Mesendoderm (in vitro differentiated cells): Measurements from ENCODE around the gene PPP1R1C.

Source experiments
- DNase-seq: peaks from one replicate; pipeline ENCODE4 v3.0.0; 2013
- H2AK5ac ChIP-seq: 2 replicates; pipeline ENCODE4 v1.6.1; 2013; ENCODE audit warnings: low read length, inconsistent platforms
- H2BK120ac ChIP-seq: 2 replicates; pipeline ENCODE4 v1.6.1; 2013; ENCODE audit warnings: low read depth, mild to moderate bottlenecking, low read length, moderate library complexity, mixed read lengths
- H2BK15ac ChIP-seq: replicated peaks from 2 replicates; pipeline ENCODE4 v1.6.1; 2013; ENCODE audit warnings: low read depth, mild to moderate bottlenecking, moderate library complexity
- H2BK5ac ChIP-seq: 2 replicates; pipeline ENCODE4 v1.6.1; 2013; ENCODE audit warnings: low read length, inconsistent platforms
- H3K18ac ChIP-seq: 2 replicates; pipeline ENCODE4 v1.6.1; 2013; ENCODE audit warnings: mild to moderate bottlenecking, low read length, mixed read lengths
- H3K23ac ChIP-seq: one replicate; pipeline ENCODE4 v1.6.1; 2013; ENCODE audit warnings: low read length
- H3K27ac ChIP-seq: 2 replicates; pipeline ENCODE4 v1.5.1; 2013; ENCODE audit warnings: low read depth, mild to moderate bottlenecking, inconsistent platforms, low read length, moderate library complexity
- H3K27me3 ChIP-seq: 2 replicates; pipeline ENCODE4 v1.6.1; 2013; ENCODE audit warnings: low read length, control low read depth, mild to moderate bottlenecking, inconsistent platforms; ENCODE audit not compliant: insufficient read depth, poor library complexity
- H3K36me3 ChIP-seq: 2 replicates; pipeline ENCODE4 v1.6.1; 2013; ENCODE audit warnings: low read length, inconsistent platforms; ENCODE audit not compliant: control insufficient read depth, insufficient read depth
- H3K4ac ChIP-seq: one replicate; pipeline ENCODE4 v1.6.1; 2013; ENCODE audit warnings: low read depth, mild to moderate bottlenecking, low read length, moderate library complexity
- H3K4me1 ChIP-seq: 2 replicates; pipeline ENCODE4 v1.6.1; 2013; ENCODE audit warnings: low read depth, low read length, inconsistent platforms; ENCODE audit not compliant: control insufficient read depth
- H3K4me2 ChIP-seq: 2 replicates; pipeline ENCODE4 v1.6.1; 2013; ENCODE audit warnings: low read length
- H3K4me3 ChIP-seq: 2 replicates; pipeline ENCODE4 v1.5.1; 2013; ENCODE audit warnings: mild to moderate bottlenecking, low read length
- H3K56ac ChIP-seq: one replicate; pipeline ENCODE4 v1.6.1; 2013; ENCODE audit warnings: low read length
- H3K79me1 ChIP-seq: 2 replicates; pipeline ENCODE4 v1.6.1; 2013; ENCODE audit warnings: low read length, inconsistent platforms
- H3K79me2 ChIP-seq: 2 replicates; pipeline ENCODE4 v1.6.1; 2013; ENCODE audit warnings: mild to moderate bottlenecking, low read length; ENCODE audit not compliant: control insufficient read depth, insufficient read depth
- H3K9ac ChIP-seq: 2 replicates; pipeline ENCODE4 v1.6.1; 2013; ENCODE audit warnings: low read length, inconsistent platforms
- H4K5ac ChIP-seq: one replicate; pipeline ENCODE4 v1.6.1; 2013; ENCODE audit warnings: low read length
- H4K8ac ChIP-seq: one replicate; pipeline ENCODE4 v1.6.1; 2013; ENCODE audit warnings: low read depth, mild to moderate bottlenecking, control low read depth, low read length, moderate library complexity
- WGBS: extraction: QIAGEN DNeasy Blood & Tissue Kit; methylation state at CpG from one replicate; pipeline ENCODE4 v1.1.7; 2013; ENCODE audit warnings: low lambda C conversion rate, missing lambda C conversion rate; ENCODE audit not compliant: insufficient coverage; ENCODE audit errors: extremely low coverage; 5-methylcytosine and 5-hydroxymethylcytosine counted together

The PPP1R1C gene

GRCh38 chr2:182069416-182069815 is 83.8 kb downstream of the PPP1R1C start:
- no peak overlapping the region for H2AK5ac ChIP-seq
- H3K23ac ChIP-seq, result no peak overlapping the region
- no peak for DNase-seq
- H3K27ac ChIP-seq, result no peak overlapping the region
- H3K36me3 ChIP-seq, result no peaks in the 10 kb centered on the region
- H4K8ac ChIP-seq, result no peak overlapping the region
- H2BK5ac ChIP-seq, result no peak overlapping the region
- H3K56ac ChIP-seq, result no peak overlapping the region
- H3K4me2 ChIP-seq, result no peak overlapping the region
- no peaks in the 10 kb centered on the region for H3K79me1 ChIP-seq
- no peaks in the 10 kb centered on the region for H3K4me1 ChIP-seq
- no peak overlapping the region for H4K5ac ChIP-seq
- no peak overlapping the region for H3K4me3 ChIP-seq
- H3K79me2 ChIP-seq, result no peaks in the 10 kb centered on the region
- no peak overlapping the region for H3K4ac ChIP-seq
- no peak overlapping the region for H2BK120ac ChIP-seq
- H2BK15ac ChIP-seq, result no peak overlapping the region
- no peak overlapping the region for H3K18ac ChIP-seq
- no peak overlapping the region for H3K9ac ChIP-seq
- H3K27me3 ChIP-seq, result no peaks in the 10 kb centered on the region

- Histone ChIP-seq H3K79me1 (no peaks in the 10 kb centered on the region), H3K36me3 (no peaks in the 10 kb centered on the region), H3K4me1 (no peaks in the 10 kb centered on the region), H2BK5ac (no peak overlapping the region), H3K56ac (no peak overlapping the region), H3K9ac (no peak overlapping the region), H3K4me2 (no peak overlapping the region), H2AK5ac (no peak overlapping the region), H2BK15ac (no peak overlapping the region), H4K5ac (no peak overlapping the region), H3K27ac (no peak overlapping the region), H2BK120ac (no peak overlapping the region), H3K27me3 (no peaks in the 10 kb centered on the region), H3K4ac (no peak overlapping the region), H3K23ac (no peak overlapping the region), H3K18ac (no peak overlapping the region), H3K4me3 (no peak overlapping the region), H4K8ac (no peak overlapping the region), H3K79me2 (no peaks in the 10 kb centered on the region)
- no peak for DNase-seq
- no CpG with 5 or more reads among the region's 2 CpGs for WGBS
Measured at GRCh38 chr2:182069908-182070307, 84.3 kb downstream of the PPP1R1C start.

GRCh38 chr2:182070736-182071135 is 85.1 kb downstream of the PPP1R1C start:
- H3K79me1 ChIP-seq, result no peaks in the 10 kb centered on the region
- no peaks in the 10 kb centered on the region for H3K4me1 ChIP-seq
- H3K4me2 ChIP-seq, result no peak overlapping the region
- H3K79me2 ChIP-seq, result no peaks in the 10 kb centered on the region
- DNase-seq, result no peak
- H3K4ac ChIP-seq, result no peak overlapping the region
- H2BK15ac ChIP-seq, result no peak overlapping the region
- no peak overlapping the region for H3K4me3 ChIP-seq
- no peak overlapping the region for H3K27ac ChIP-seq
- H3K56ac ChIP-seq, result no peak overlapping the region
- H2BK120ac ChIP-seq, result no peak overlapping the region
- H3K36me3 ChIP-seq, result no peaks in the 10 kb centered on the region
- H3K27me3 ChIP-seq, result no peaks in the 10 kb centered on the region
- no peak overlapping the region for H2AK5ac ChIP-seq
- no peak overlapping the region for H3K18ac ChIP-seq
- no peak overlapping the region for H4K5ac ChIP-seq
- H4K8ac ChIP-seq, result no peak overlapping the region
- no peak overlapping the region for H3K9ac ChIP-seq
- WGBS, result no CpG with 5 or more reads among the region's 2 CpGs
- H2BK5ac ChIP-seq, result no peak overlapping the region
- no peak overlapping the region for H3K23ac ChIP-seq

GRCh38 chr2:182072861-182073260 is 87.2 kb downstream of the PPP1R1C start:
- no peak overlapping the region for H2BK15ac ChIP-seq
- WGBS, result no CpG with 5 or more reads among the region's 6 CpGs
- DNase-seq, result no peak

GRCh38 chr2:182073613-182074012 is 88.0 kb downstream of the PPP1R1C start:
- Histone ChIP-seq H3K36me3 (no peaks in the 10 kb centered on the region), H3K4me3 (no peak overlapping the region), H3K4ac (no peak overlapping the region), H3K4me2 (no peak overlapping the region), H2AK5ac (no peak overlapping the region), H3K79me2 (no peaks in the 10 kb centered on the region), H3K18ac (no peak overlapping the region), H3K27ac (no peak overlapping the region), H2BK120ac (no peak overlapping the region), H3K9ac (no peak overlapping the region), H3K4me1 (no peaks in the 10 kb centered on the region), H3K23ac (no peak overlapping the region), H2BK5ac (no peak overlapping the region), H2BK15ac (no peak overlapping the region), H3K79me1 (no peaks in the 10 kb centered on the region), H4K5ac (no peak overlapping the region), H3K27me3 (no peaks in the 10 kb centered on the region), H3K56ac (no peak overlapping the region), H4K8ac (no peak overlapping the region)
- DNase-seq, result no peak
- no CpG with 5 or more reads among the region's 3 CpGs for WGBS

More at GRCh38 chr2:182072861-182073260, 87.2 kb downstream of the PPP1R1C start:
- H2BK5ac ChIP-seq, result no peak overlapping the region
- no peak overlapping the region for H3K4me2 ChIP-seq
- no peaks in the 10 kb centered on the region for H3K79me2 ChIP-seq
- no peak overlapping the region for H2BK120ac ChIP-seq
- no peak overlapping the region for H3K23ac ChIP-seq
- no peaks in the 10 kb centered on the region for H3K27me3 ChIP-seq
- no peaks in the 10 kb centered on the region for H3K4me1 ChIP-seq
- no peak overlapping the region for H3K4ac ChIP-seq
- no peak overlapping the region for H2AK5ac ChIP-seq
- no peak overlapping the region for H4K5ac ChIP-seq
- no peak overlapping the region for H4K8ac ChIP-seq
- no peak overlapping the region for H3K4me3 ChIP-seq
- no peak overlapping the region for H3K56ac ChIP-seq
- no peak overlapping the region for H3K9ac ChIP-seq
- no peaks in the 10 kb centered on the region for H3K36me3 ChIP-seq
- H3K18ac ChIP-seq, result no peak overlapping the region
- no peak overlapping the region for H3K27ac ChIP-seq
- H3K79me1 ChIP-seq, result no peaks in the 10 kb centered on the region

DNA sequence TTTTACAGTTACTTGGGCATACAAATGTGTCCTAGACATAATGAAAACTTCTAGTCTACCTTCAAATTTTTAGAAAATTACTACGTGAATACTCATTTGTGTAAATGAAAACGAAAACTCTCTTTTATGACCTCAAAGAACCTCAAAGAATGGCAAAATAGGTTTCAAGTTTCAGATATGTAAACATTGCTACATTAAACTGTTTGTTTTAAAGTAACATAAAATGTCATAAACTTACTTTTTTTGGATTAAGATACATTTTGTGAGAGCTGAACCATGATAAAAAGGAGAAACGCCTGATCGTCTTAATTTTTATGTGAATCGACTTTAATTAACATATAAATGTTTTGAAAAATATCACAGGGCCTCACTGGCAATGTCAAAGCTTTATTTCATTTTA is 91.4 kb downstream of the PPP1R1C start:
- no peaks in the 10 kb centered on the region for H3K36me3 ChIP-seq
- H2AK5ac ChIP-seq, result no peak overlapping the region
- H3K23ac ChIP-seq, result no peak overlapping the region
- no peak overlapping the region for H2BK15ac ChIP-seq
- no peaks in the 10 kb centered on the region for H3K27me3 ChIP-seq
- no peak for DNase-seq
- no peak overlapping the region for H3K4me3 ChIP-seq
- H3K9ac ChIP-seq, result no peak overlapping the region
- H3K56ac ChIP-seq, result no peak overlapping the region
- H3K4me2 ChIP-seq, result no peak overlapping the region
- H3K79me2 ChIP-seq, result no peaks in the 10 kb centered on the region
- H3K79me1 ChIP-seq, result no peaks in the 10 kb centered on the region
- H3K27ac ChIP-seq, result no peak overlapping the region
- H3K18ac ChIP-seq, result no peak overlapping the region
- H2BK5ac ChIP-seq, result no peak overlapping the region
- no peak overlapping the region for H4K5ac ChIP-seq
- no peak overlapping the region for H4K8ac ChIP-seq
- H3K4me1 ChIP-seq, result no peaks in the 10 kb centered on the region
- no CpG with 5 or more reads among the region's 5 CpGs for WGBS
- no peak overlapping the region for H3K4ac ChIP-seq
- H2BK120ac ChIP-seq, result no peak overlapping the region
